Endometrial microvascular endothelial cells (primary cell): ENCODE measurements around the gene STYXL1. TPM values are rescaled to one million over a fixed set of nuclear protein-coding genes. Genes with fewer than 3 reads are reported as not detected.

Source experiments
- total RNA-seq: library from RNA; depleted of rRNA; stranded (reverse); fragments of >200 nt; gene quantifications from one replicate; pipeline ENCODE4 v1.2.3, GENCODE V29; 2015; ENCODE audit errors: inconsistent ontology term

STYXL1 gene
- total RNA-seq, 1 donor from 2014 or later: 51.5 TPM

Other genes starting within 250 kb of the STYXL1 start
- not detected for gene CCL24, start 234.2 kb downstream of the STYXL1 start, total RNA-seq
- gene RHBDD2, start 169.0 kb downstream of the STYXL1 start, total RNA-seq: 30.4 TPM
- 50.1 TPM for gene POR, start 132.8 kb downstream of the STYXL1 start, total RNA-seq
- 12.0 TPM for gene TMEM120A, start 53.4 kb downstream of the STYXL1 start, total RNA-seq
- 159 TPM for gene MDH2, start 106 bp upstream of the STYXL1 start, total RNA-seq
- gene SRRM3, start 153.9 kb upstream of the STYXL1 start, total RNA-seq: not detected